Hepatocyte (in vitro differentiated cells): ENCODE results near the gene NEAT1.

Source experiments
- EZH2 ChIP-seq: fragments of 200-600 bp; sonication (generic); IDR thresholded peaks from 2 replicates; pipeline ENCODE4 v1.6.1; 2016; ENCODE audit warnings: antibody characterized with exemption, mild to moderate bottlenecking, borderline replicate concordance
- EZH2phosphoT487 ChIP-seq: fragments of 200-600 bp; sonication (generic); IDR thresholded peaks from one replicate; pipeline ENCODE4 v1.6.1; 2018; ENCODE audit warnings: antibody characterized with exemption, mild to moderate bottlenecking, low read depth, moderate library complexity; ENCODE audit not compliant: unreplicated experiment, severe bottlenecking
- TF ChIP-seq, protein P1 (sequence below): fragments of 200-600 bp; sonication (generic); IDR thresholded peaks from 2 replicates; pipeline ENCODE4 v1.5.1; 2016; ENCODE audit warnings: antibody characterized with exemption, mild to moderate bottlenecking; ENCODE audit not compliant: poor library complexity

DNA sequence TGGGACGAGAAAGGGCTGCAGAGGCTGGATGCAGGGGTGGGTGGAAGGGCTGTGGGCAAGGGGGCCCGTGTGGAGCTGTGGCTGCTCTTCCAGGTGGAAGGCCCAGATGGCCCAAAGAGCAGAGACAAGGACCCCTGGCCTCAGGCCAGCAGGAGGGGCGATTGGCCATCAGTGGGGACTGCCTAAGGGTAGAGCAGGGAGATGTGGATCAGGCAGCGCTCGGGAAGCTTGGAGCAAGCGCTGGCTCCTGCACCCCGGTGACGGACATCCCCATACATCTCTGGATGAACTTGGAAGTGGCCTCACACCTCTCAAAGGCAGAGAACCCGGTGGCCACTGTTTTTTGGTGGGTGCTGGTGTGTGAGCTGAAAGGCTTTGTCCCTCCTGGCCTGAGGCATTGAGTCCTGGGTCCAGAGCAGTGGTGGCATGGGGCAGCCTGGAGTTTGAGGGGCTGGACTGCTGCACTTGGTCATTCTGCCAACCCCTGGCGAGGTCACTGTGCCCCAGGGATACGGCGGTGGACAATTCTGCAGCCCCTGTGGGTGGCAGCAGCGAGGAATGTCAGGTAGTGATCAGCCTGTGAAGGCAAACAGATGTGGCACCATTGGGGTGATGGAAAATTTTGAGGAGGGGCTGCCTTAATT is 30.3 kb upstream of the NEAT1 start:
- TF ChIP-seq, protein P1, sequence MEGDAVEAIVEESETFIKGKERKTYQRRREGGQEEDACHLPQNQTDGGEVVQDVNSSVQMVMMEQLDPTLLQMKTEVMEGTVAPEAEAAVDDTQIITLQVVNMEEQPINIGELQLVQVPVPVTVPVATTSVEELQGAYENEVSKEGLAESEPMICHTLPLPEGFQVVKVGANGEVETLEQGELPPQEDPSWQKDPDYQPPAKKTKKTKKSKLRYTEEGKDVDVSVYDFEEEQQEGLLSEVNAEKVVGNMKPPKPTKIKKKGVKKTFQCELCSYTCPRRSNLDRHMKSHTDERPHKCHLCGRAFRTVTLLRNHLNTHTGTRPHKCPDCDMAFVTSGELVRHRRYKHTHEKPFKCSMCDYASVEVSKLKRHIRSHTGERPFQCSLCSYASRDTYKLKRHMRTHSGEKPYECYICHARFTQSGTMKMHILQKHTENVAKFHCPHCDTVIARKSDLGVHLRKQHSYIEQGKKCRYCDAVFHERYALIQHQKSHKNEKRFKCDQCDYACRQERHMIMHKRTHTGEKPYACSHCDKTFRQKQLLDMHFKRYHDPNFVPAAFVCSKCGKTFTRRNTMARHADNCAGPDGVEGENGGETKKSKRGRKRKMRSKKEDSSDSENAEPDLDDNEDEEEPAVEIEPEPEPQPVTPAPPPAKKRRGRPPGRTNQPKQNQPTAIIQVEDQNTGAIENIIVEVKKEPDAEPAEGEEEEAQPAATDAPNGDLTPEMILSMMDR = no peak
- no peak for TF ChIP-seq EZH2
- no peak for TF ChIP-seq EZH2phosphoT487
